DOHH2 (cell line): ENCODE results near the gene PPP1R3G.

Experiments used
- H3F3A ChIP-seq: fragments of 200-600 bp; sonication (generic), shearing (Covaris generic); 2 replicates; pipeline ENCODE4 v1.6.0; 2016; ENCODE audit warnings: antibody characterized with exemption, mild to moderate bottlenecking; ENCODE audit not compliant: control insufficient read depth, insufficient read depth
- H3K27ac ChIP-seq: fragments of 200-600 bp; sonication (generic); 2 replicates; pipeline ENCODE4 v1.5.1; 2014; ENCODE audit warnings: low read depth, mild to moderate bottlenecking, low read length, moderate library complexity
- H3K27me3 ChIP-seq: fragments of 200-600 bp; sonication (generic); 2 replicates; pipeline ENCODE4 v1.6.1; 2014; ENCODE audit warnings: mild to moderate bottlenecking, low read length, mixed read lengths; ENCODE audit not compliant: control insufficient read depth
- H3K36me3 ChIP-seq: fragments of 200-600 bp; sonication (generic); 2 replicates; pipeline ENCODE4 v1.6.1; 2014; ENCODE audit warnings: mild to moderate bottlenecking, low read length, moderate library complexity, mixed read lengths; ENCODE audit not compliant: control insufficient read depth
- H3K4me1 ChIP-seq: fragments of 200-600 bp; sonication (generic); 2 replicates; pipeline ENCODE4 v1.6.1; 2014; ENCODE audit warnings: mild to moderate bottlenecking, low read length, mixed read lengths; ENCODE audit not compliant: control insufficient read depth
- H3K4me2 ChIP-seq: fragments of 200-600 bp; sonication (generic); 2 replicates; pipeline ENCODE4 v1.6.0; 2014; ENCODE audit warnings: mild to moderate bottlenecking, low read length, moderate library complexity
- H3K4me3 ChIP-seq: fragments of 200-600 bp; sonication (generic); 2 replicates; pipeline ENCODE4 v1.5.1; 2014; ENCODE audit warnings: mild to moderate bottlenecking, low read length, mixed read lengths
- H3K79me2 ChIP-seq: fragments of 200-600 bp; sonication (generic); 2 replicates; pipeline ENCODE4 v1.6.1; 2014; ENCODE audit warnings: mild to moderate bottlenecking, low read length, mixed read lengths; ENCODE audit not compliant: control insufficient read depth
- H3K9me2 ChIP-seq: fragments of 200-600 bp; sonication (generic); replicated peaks from 2 replicates; pipeline ENCODE4 v1.6.1; 2014; ENCODE audit warnings: mild to moderate bottlenecking, low read length, mixed read lengths; ENCODE audit not compliant: control insufficient read depth
- H3K9me3 ChIP-seq: fragments of 200-600 bp; sonication (generic); 2 replicates; pipeline ENCODE4 v1.6.1; 2014; ENCODE audit warnings: antibody characterized with exemption, low read length, mixed read lengths; ENCODE audit not compliant: control insufficient read depth, insufficient read depth
- H4K20me1 ChIP-seq: fragments of 200-600 bp; sonication (generic); 2 replicates; pipeline ENCODE4 v1.6.0; 2014; ENCODE audit warnings: low read depth, mild to moderate bottlenecking, antibody characterized with exemption, low read length, moderate library complexity; ENCODE audit not compliant: control insufficient read depth, insufficient read depth
- EZH2phosphoT487 ChIP-seq: fragments of 200-600 bp; sonication (generic); IDR thresholded peaks from 2 replicates; pipeline ENCODE4 v1.6.1; 2017; ENCODE audit warnings: borderline replicate concordance, mild to moderate bottlenecking, antibody characterized with exemption, low read length, moderate library complexity, mixed read lengths
- TF ChIP-seq, protein P1 (sequence below): fragments of 200-600 bp; sonication (generic); IDR thresholded peaks from one replicate; pipeline ENCODE4 v1.5.1; 2014; ENCODE audit warnings: antibody characterized with exemption, mild to moderate bottlenecking, low read depth, low read length; ENCODE audit not compliant: poor library complexity, severe bottlenecking

The PPP1R3G gene

DNA sequence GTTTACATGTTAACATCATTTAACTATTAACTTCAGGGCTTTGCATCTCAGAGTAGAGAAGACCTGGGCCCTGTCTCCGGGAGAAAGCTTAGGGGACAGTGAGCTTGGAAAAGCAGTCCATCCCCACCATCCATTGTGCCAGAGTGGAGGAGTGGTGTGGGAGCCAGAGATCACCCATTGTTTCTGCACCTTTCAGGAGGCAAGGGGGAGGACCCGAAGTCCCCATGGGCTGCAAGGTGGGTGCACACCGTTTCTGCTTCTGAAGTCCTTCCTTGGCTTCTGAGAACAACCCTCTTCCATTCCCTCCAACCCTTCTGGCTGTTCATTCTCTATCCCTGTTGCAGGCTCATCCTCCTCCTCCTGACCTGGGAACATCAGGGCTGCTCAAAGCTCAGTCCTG lies 4.0 kb upstream of the PPP1R3G start:
- Histone ChIP-seq H3K4me1 (peaks cover 8% of the 10 kb centered on the region; the same call in 1 of the 2 replicates), H3K27ac (no peak overlapping the region), H3K4me2 (no peak overlapping the region), H4K20me1 (no peaks in the 10 kb centered on the region), H3K27me3 (peaks cover 40% of the 10 kb centered on the region), H3K9me2 (no peaks in the 10 kb centered on the region), H3K79me2 (no peaks in the 10 kb centered on the region), H3F3A (no peaks in the 10 kb centered on the region), H3K9me3 (no peaks in the 10 kb centered on the region), H3K4me3 (no peak overlapping the region), H3K36me3 (no peaks in the 10 kb centered on the region)
- TF ChIP-seq, protein P1, sequence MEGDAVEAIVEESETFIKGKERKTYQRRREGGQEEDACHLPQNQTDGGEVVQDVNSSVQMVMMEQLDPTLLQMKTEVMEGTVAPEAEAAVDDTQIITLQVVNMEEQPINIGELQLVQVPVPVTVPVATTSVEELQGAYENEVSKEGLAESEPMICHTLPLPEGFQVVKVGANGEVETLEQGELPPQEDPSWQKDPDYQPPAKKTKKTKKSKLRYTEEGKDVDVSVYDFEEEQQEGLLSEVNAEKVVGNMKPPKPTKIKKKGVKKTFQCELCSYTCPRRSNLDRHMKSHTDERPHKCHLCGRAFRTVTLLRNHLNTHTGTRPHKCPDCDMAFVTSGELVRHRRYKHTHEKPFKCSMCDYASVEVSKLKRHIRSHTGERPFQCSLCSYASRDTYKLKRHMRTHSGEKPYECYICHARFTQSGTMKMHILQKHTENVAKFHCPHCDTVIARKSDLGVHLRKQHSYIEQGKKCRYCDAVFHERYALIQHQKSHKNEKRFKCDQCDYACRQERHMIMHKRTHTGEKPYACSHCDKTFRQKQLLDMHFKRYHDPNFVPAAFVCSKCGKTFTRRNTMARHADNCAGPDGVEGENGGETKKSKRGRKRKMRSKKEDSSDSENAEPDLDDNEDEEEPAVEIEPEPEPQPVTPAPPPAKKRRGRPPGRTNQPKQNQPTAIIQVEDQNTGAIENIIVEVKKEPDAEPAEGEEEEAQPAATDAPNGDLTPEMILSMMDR = no peak
- TF ChIP-seq EZH2phosphoT487 = no peak

DNA sequence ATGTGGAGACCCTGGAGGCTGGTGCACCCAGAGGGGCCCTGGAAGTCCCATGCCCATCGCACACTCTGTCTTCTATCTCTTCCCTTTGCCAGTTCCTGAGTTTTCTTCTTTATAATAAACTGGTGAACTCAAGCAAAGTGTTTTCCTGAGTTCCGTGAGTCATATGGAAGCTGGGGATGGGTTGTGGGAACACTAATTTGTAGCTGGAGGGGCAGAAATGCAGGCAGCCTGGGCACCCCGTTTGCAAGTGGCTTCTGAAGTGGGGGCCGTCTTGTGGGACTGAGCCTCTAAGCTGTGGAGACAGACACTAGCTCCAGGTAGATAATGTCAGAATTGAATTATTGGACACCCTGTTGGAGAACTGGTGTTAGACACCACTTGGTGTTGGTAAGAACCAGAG lies 3.2 kb upstream of the PPP1R3G start:
- Histone ChIP-seq H3K79me2 (no peaks in the 10 kb centered on the region), H3K4me2 (no peak overlapping the region)

DNA sequence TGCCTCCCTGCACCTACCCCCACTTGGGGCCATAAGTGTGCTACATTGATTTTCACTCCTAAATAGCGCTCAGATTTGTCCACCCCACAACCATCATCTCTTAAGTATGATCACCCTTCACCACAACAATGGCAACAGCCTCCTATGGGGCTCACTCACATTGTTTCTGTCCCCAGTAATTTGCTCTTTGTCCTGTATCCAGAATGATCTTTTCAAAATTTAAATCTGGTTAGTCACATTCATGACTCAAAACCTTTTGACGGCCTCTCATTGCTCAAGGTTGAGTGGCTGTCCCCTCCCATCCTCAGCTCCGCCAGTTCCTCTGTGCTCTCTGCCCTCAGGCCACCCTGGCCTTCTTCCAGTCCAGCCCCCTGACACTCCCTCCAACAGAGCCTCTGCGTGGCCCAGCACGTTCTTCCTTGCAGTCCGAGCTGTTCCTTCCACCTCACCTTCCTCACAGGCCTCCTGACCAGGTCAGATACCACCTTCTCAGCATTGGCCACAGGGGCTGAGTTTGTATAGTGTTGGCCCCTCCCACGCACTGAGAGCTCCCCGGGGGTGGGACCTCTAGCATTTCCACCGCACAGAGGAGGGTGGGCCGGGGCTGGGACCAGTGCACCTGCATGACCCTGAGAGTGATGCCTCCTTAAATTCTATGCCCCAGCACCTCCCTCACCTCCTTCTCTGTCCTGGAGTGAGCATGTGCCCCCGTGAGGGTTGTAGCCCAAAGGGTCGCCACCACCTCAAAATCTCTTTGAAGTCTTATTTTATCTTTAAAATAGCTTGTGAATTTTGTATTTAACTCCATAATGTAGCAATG lies 2.4 kb upstream of the PPP1R3G start:
- no peak overlapping the region for H3K4me2 ChIP-seq
- H3K4me3 ChIP-seq = no peak overlapping the region
- no peaks in the 10 kb centered on the region for H3K36me3 ChIP-seq
- H3K4me1 ChIP-seq = peaks cover 8% of the 10 kb centered on the region; the same call in 1 of the 2 replicates
- no peaks in the 10 kb centered on the region for H3K79me2 ChIP-seq
- no peaks in the 10 kb centered on the region for H4K20me1 ChIP-seq
- H3F3A ChIP-seq = no peaks in the 10 kb centered on the region
- H3K9me2 ChIP-seq = no peaks in the 10 kb centered on the region
- no peak overlapping the region for H3K27ac ChIP-seq
- no peaks in the 10 kb centered on the region for H3K9me3 ChIP-seq
- TF ChIP-seq, protein P1 = no peak
- TF ChIP-seq EZH2phosphoT487 = no peak
- H3K27me3 ChIP-seq = peaks cover 47% of the 10 kb centered on the region

More for the DNA sequence above, 3.2 kb upstream of the PPP1R3G start:
- Histone ChIP-seq H3K9me2 (no peaks in the 10 kb centered on the region), H3K36me3 (no peaks in the 10 kb centered on the region), H4K20me1 (no peaks in the 10 kb centered on the region), H3K4me3 (no peak overlapping the region), H3K27me3 (peaks cover 44% of the 10 kb centered on the region), H3K9me3 (no peaks in the 10 kb centered on the region), H3K4me1 (peaks cover 8% of the 10 kb centered on the region; the same call in 1 of the 2 replicates), H3F3A (no peaks in the 10 kb centered on the region), H3K27ac (no peak overlapping the region)
- no peak for TF ChIP-seq EZH2phosphoT487
- TF ChIP-seq, protein P1 = no peak
